ENCODE measurements around the gene KRTAP20-1. TPM values are rescaled to one million over a fixed set of nuclear protein-coding genes. Genes with fewer than 3 reads are reported as not detected.

Gene KRTAP20-1
- total and polyA plus RNA-seq, 4 donors = not detected

- H3K9me3 ChIP-seq (ENCODE audit: control insufficient read depth in 4 of 4, low read length in 3 of 4) = no peaks in the 10 kb centered on the region
- WGBS = 66% methylated on average over 3 of the region's 3 CpGs
- H3K9ac ChIP-seq (ENCODE audit: low read depth in 1 of 2, low read length in 2 of 2) = no peak within 1 kb of the TSS
- H3K27ac ChIP-seq (ENCODE audit: low read depth in 1 of 2, low read length in 2 of 2) = no peak within 1 kb of the TSS
- H3K4me3 ChIP-seq (ENCODE audit: low read depth in 1 of 3, low read length in 3 of 3) = no peak within 1 kb of the TSS
- no peaks in the 10 kb centered on the region for H3K27me3 ChIP-seq (ENCODE audit: control insufficient read depth in 4 of 4, insufficient read depth in 4 of 4, low read length in 3 of 4)
- no peaks in the 10 kb centered on the region for H3K36me3 ChIP-seq (ENCODE audit: control insufficient read depth in 4 of 4, insufficient read depth in 3 of 4, low read depth in 1 of 4, low read length in 3 of 4)
- no peaks in the 10 kb centered on the region for H3K4me1 ChIP-seq (ENCODE audit: control insufficient read depth in 4 of 4, insufficient read depth in 4 of 4, low read length in 3 of 4)
- TF ChIP-seq HNF4G (IDR thresholded peaks at IDR 0.05) (no peak), TAF1 (conservative IDR thresholded peaks at IDR 0.05) (no peak), SP1 (IDR thresholded peaks at IDR 0.05) (no peak), FOXA1 (IDR thresholded peaks at IDR 0.05) (no peak), MAX (IDR thresholded peaks at IDR 0.05) (no peak), RAD21 (IDR thresholded peaks at IDR 0.05) (no peak), JUND (IDR thresholded peaks at IDR 0.05) (no peak), YY1 (IDR thresholded peaks at IDR 0.05) (no peak), GABPA (IDR thresholded peaks at IDR 0.05 in 1 of 2, conservative IDR thresholded peaks at IDR 0.05 in 1 of 2) (no peak), CTCF (IDR thresholded peaks at IDR 0.05; ENCODE audit: low read depth, low read length, missing input control) (no peak), HNF4A (conservative IDR thresholded peaks at IDR 0.05) (no peak), ATF3 (IDR thresholded peaks at IDR 0.05) (no peak), RXRA (IDR thresholded peaks at IDR 0.05) (no peak), ZBTB33 (IDR thresholded peaks at IDR 0.05) (no peak), FOXA2 (IDR thresholded peaks at IDR 0.05) (no peak), EGR1 (IDR thresholded peaks at IDR 0.05; ENCODE audit: low read depth in 2 of 2) (no peak), REST (IDR thresholded peaks at IDR 0.05) (no peak), NR2F2 (IDR thresholded peaks at IDR 0.05) (no peak)
- no peak for DNase-seq (ENCODE audit: low spot score)
These were observed 4.3 kb downstream of the KRTAP20-1 start, which contains the start of gene KRTAP20-4 for GRCh38 chr21:30620522-30620921. KRTAP20-4 (plus strand) TSS chr21:30620627.
